Stimulated activated CD8-positive, alpha-beta memory T cell treated with anti-CD3 and anti-CD28 coated beads, Interleukin-4, amount 100 ng/mL, for 48 hours (primary cell): ENCODE results near the gene GRHL3.

ENCODE experiments used
- DNase-seq: peaks from one replicate; pipeline ENCODE4 v3.0.0-alpha.2; 2020

GRHL3 gene

DNA sequence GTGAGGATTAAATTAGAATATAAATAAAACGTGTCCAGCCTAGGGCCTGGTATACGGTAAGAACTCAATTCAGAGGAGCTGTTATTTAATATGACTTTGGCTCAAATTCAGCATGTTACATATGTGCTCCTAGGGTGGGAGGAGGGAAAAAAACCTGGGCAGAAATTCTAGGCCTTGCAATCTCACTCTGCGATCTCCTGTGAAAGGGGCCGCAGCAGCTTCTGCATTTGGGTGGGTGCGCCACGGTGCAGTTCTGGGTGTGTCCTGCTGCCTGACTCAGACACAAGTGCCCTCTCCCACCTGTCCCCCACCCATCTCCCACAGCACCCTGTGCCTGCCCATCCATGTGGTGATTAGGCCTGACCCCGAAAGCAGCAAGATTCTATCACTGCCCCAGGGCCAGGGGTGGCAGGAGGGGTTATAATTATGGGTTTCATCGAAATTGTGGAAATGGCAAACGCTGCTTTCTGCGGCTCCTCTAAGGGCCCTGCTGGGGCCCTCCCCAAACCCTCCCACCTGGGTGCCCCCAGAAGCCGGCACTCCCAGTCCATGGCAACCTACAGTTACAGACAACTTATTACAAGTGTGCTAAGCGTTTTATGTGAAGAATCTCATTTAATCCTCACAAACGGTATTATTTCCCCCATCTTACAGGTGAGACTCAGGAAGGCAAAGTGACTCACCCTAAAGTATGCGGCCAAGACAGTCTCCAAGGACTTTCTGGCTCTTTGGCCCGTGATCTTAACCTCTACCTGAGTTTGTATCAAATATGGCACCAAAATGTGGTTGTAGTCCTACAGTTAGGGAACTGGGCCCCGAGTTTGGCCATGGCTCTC lies 25.5 kb upstream of the GRHL3 start:
- DNase-seq: no peak

DNA sequence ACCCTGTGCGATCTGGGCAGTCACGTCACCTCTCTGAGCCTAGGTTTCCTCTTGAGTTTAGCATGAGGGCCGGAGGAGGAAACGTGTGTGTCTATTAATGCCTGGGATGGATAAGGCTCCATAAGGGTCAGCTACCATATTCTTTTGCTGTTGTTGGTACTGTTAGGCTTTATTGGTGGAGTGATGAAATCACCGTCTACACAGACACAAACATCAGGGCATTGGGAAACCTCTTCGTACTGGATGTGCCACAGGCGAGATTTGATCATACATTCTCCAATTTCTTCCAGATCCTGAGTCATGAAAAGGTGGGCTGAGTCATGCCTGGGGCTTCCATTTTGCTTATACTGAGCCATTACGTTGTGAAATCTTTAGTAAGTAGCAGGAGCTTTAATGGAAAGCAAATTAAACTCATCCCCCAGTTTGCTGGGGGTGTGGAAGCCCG lies 24.9 kb upstream of the GRHL3 start:
- no peak for DNase-seq

DNA sequence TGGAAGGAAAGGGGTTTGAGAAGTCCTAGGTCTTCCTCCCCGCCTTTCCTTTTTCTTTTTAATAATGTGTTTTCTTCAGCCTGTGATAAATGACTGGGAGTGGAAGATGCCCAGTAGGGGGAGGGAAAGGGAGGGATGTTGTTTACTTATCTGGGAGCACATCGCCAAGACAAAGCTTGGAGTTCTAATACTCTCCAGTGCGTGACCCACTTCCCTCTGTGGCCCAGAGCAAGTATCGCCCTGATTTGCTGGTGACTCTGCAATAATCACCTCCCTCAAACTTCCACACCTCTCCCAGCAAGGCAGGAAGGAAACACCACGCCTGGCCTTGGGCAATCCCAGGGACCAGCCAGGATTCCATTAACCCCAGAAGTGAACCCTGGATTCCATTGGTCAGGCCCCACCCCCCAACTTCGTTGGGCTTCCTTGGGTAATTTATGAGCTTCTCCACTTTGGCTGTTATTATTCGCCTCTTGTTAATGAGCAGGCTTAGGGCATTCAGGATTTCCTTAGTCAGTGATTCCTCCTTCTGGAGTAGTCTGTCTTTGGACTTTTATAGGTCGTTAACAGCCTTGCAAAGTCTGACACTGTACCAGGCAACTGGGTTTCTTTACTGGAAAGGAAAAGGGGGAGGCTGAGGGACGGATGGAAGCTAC lies 24.3 kb upstream of the GRHL3 start:
- no peak for DNase-seq

DNA sequence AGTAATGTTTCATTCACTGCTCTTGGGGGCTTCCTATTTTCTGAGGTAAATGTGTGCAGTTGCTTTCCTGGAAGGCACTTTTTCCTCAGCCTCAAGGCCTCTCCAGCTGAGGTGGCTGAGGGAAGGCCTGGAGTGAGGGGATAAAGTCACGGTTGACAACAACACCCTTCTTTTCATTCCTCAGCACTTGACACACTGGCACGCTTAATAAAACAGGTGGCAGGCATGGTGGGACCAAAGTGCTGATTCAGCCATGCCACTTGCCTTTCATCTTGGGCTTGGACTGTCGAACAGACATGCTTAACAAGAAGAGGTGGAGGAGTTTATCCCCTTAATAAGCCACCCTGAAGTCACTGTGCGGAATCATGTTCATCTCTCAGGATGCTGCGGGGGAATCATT lies 23.6 kb upstream of the GRHL3 start:
- DNase-seq: no peak

DNA sequence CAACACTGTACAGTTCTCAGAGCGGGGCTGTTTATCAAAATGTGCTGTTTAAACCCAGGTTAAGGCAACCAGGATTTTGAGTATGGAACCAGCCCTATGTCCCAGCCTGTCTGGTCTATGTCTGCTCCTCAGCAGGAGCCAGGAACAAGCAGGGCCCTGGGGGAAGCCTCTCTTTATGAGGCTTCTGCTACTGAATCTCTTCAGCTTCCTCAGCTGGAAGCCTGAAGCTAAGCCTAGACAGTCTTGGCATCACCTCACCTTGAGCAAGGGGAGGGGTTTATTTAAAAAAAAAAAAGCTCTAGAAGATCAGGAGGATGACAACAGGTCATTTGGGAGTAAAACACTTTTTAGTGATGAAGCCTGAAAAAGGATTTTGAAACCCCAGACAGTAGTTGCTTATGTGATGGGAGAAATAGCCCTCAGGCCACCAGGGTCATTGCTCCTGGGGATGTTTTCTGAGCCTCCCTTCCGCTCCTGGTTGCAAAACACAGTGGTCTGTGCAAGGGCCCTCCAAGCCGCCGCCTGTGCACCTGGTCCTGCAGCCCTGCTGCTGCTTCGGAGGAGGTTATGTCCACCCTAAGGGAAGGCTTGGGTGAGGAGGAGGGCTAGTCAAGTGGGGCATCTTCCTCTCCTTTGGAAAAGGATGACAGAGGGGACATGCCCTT lies 21.8 kb upstream of the GRHL3 start:
- no peak for DNase-seq

DNA sequence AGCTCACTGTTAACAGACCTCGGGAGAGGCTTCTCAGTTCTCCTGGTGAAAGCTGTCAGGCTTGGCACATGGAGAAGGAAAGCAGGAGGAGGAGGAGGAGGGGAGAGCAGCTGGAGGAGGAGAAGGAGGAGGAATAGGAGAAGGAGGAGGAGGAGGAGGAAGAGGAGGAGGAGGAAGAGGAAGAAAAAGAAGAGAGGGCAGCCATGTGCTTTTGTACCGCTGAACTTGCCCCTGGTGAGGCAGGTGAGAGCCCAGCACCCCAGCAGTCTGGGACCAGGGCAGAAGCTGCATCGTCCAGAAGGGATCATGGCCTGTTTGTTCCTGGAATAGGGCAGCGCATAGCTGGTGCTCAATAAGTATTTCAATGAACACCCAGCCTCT lies 21.3 kb upstream of the GRHL3 start:
- DNase-seq: no peak

DNA sequence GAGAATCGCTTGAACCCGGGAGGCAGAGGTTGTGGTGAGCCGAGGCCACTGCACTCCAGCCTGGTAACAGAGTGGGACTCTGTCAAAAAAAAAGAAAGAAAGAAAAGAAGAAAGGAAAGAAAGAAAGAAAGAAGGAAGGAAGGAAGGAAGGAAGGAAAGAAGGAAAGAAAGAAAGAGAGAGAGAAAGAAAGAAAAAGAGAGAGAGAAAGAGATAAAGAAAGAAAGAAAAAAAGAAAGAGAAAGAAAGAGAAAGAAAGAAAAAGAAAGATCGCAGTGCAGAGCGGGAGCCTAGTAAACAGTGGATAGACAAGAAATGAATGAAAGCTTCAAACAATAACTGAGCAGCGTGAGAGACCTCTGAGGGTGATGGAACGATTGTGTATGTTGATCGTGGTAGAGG lies 20.6 kb upstream of the GRHL3 start:
- DNase-seq: no peak

DNA sequence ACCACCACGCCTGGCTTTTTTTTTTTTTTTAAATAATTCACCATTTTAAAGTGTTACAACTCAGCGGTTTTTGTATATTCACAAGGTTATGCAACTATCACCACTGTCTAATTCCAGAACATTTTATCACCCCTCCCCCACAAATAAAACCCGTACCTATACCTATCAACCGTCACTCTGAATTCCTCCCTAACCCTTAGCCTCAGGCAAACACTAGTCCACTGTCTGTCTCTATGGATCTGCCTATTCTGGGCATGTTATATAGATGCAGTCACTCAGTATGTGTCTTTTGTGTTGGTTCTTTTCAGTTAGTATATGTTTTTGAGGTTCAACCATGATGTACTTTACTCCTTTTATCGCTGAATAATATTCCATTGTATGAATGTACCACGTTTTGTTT lies 19.3 kb upstream of the GRHL3 start:
- no peak for DNase-seq

DNA sequence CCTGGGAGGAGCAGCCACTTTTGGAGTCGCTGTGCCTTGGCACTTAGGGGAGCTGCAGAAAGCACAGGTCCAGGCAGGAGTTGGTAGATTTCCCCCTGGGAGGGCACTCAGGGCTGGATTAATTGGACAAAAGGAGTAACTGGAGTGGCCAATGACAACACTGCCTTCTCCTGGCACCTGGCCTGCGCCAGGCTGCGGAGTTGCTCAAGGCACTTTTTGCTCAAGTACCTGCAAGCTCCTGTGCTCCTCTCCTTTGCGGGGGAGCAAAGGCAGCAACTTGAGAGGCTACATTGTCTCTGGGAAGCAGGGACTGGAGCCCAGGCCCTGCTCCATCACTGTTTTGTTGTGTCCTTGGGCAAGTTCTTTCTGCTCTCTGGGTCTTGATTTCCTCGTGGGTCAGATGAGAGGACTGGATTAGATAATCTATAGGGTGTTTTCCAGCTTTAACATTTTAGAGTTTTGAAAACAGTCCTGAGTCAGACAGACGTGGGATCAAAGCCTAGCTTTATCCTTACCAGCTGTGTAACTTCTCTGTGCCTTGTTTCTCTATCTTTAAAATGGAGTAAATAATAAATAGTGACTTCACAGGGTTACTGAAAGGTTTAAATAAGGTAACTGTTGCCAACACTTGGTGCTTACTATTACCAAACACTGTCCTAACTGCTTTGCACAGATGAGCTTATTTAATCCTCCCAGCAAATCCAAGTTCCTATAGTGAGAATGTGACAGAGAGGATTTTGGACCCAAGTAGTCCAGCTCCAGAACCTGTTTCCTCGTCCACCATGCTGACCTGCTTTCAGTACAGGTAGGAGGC lies 18.0 kb upstream of the GRHL3 start:
- no peak for DNase-seq

DNA sequence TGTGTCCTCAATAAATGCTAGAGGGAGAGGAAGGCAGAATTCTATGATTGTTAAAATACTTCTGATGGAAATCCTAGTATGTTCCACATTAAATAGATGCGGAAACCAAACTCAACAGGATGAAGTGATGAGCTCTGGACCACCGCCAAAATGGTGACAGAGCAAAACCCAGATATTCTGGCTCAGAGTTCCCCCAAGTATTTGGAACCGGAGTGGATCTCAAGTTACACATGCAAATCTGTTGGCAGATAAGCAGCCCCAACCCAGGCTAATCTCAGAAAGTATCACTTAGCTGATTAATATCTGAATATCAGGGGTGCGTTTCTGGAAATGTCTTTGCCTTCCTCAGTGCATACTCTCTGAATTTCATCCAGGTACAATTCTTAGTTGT lies 17.4 kb upstream of the GRHL3 start:
- no peak for DNase-seq

DNA sequence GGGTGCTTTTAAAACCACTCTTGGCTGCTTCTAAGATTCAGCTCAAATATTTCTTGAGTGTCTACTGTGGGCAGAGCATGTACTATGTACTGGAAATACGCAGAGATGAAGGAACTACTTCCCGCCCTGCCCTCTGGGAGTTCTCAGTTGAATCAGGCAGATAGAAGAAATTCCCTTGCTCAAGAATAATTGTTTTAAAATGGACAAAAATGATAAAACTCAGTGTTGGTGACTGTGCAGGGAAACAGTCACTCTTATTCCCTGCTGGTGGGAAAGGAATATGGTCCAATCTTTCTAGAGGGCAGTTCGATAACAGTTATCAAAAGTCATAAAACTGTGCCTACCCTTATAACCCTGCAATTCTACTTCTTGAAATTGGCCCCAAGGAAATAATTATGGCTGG lies 16.9 kb upstream of the GRHL3 start:
- DNase-seq: no peak

DNA sequence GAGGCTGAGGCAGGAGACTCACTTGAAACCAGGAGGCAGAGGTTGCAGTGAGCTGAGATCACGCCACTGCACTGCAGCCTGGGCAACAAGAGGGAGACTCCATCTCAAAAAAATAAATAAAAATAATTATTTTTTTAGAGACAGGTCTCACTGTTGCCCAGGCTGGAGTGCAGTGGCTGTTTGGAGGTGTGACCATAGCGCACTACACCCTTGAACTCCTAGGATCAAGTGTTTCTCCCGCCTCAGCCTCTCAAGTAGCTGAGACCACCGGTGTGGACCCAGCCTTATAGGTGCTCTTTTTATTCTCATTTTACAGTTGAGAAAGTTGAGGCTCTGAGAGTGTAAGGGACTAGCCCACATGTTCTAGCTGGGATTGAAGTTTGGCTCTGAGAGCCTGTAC lies 15.6 kb upstream of the GRHL3 start:
- no peak for DNase-seq

DNA sequence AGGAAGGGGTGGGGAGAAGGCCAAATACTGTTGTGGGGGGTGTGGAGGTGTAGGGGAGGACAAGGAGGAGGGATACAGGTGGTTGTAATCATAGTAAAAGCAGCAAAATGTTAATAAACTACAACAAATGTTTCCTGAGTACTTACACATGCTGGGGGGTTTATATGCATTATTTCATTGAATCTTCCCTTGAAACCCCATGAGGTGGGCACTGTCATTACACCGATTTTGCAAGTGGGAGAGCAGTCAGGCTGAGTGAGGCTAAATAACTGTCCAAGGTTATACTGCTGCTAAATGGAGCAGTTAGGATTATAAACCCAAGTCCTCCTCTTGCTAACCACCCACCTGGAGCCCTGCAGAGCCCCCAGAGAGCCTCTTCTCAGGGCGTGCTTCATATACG lies 14.4 kb upstream of the GRHL3 start:
- DNase-seq: no peak

DNA sequence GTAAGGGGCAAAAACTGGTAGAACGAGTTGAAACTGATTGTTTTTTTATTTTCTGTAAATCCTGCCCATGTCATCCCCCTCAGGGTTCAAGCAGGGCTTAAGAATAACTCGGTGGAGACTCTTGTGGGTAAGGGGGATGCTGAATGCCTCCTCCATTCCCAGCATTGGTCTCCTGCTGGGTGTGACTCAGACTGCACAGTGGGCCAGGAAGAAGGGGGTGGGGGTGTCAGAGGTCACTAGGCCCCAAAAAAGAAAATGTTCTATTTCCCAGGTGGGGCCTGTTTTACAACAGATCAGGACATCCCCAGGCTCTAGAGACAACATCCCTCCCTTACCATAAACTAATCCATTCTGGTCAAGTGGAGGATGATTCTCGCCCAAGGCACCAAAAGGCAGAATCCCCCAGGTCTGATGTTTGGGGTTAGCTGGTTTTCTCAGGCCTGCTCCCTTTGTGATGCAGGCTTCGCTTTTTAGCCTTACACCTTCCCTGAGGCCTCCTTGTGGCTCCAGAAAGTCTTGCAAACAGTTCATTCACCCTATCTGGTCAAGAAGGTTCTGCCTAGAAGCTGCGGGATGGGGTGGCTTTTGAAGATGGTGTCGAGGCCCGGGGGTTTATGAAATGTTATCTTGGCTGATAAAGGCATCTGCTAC lies 10.7 kb upstream of the GRHL3 start:
- no peak for DNase-seq

DNA sequence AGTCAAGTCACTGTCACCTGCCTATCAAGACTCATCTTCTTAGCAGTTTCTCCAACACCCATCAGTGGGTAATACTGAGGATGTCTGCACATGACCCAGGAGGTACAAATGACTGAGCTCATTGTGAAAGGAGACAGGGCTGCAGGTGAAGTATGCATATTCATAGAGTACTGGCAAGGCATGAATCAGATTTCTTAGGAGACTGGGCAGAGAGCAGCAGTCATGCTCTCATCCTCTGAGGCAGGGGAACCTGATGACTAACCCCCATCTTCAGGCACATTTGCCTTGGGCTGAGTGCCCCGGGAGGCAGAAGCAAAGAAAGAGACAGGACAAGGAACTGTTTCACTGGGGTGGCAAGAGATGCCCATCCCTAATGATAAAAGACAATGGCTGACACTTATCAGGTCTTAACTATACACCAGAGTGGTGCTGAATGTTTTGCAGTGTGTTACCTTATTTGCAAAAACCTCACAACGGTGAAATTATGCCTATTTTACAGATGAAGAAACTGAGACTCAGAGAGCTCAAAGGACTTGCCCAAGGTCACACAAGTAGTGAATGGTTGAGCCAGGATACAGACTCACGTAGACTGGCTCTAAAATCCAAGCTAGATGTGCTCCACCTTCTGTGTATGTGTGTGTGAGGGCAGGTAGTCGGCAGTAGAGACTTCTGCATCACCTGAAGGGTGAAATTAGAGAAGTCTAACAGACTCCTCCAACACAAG lies 9.2 kb upstream of the GRHL3 start:
- peak; percentile 39 for DNase-seq

DNA sequence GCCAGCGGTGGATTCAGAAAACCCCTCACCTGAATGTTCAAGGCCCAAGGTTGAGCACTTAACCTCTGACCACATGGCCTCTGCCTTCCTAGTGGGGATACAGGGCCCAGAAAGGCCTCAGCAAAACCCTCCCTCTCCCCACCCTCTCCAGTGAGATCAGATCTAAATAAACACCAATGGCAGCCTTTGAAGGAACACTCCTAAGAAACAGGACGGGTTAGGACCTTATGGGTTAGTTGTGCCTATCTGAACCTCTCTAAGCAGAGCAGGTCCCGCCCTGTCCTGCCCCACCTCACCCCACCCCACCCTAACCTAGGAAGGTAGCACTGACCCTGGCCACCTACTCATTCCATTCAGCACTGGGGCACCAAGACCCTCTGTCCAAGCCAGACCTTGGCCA lies 7.9 kb upstream of the GRHL3 start:
- DNase-seq: no peak

DNA sequence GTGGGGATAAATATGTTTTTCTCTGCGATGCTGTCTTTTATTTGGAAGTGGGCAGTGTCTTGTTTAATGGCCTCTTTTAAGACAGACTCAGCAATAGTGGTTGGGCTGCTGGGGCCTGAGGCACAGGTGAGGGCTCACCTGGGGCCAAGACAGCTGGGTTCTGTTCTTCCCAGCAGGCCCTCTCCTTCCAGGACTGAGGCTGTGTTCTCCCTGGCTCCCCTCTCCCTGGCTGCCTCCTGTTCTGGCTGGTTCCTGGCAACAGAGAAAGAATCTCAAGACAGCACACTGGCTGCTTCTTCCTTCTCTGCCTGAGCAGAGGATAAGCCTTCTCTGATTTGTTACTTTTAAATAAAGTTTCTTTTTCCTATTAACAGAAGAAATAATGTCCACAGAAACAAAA lies 7.4 kb upstream of the GRHL3 start:
- DNase-seq: no peak

DNA sequence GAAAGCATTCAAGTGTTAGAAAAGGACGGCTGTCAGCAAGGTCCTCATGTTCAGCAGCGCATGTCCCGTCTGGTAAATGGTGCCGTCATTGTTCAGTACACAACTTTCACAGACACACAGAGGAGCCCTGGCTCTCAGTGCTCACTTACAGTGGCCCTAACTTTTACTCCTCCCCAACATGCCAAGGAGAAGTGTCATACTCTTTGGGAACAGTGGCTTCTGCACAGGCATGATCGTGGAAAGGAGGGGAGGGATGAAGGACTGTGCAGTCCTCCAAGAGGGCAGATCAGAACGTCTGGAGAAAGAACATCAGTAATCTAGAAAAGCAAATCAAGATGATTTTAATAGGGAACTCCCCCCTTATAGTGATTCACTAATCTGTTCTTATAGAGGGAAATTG lies 3.8 kb upstream of the GRHL3 start:
- DNase-seq: no peak

DNA sequence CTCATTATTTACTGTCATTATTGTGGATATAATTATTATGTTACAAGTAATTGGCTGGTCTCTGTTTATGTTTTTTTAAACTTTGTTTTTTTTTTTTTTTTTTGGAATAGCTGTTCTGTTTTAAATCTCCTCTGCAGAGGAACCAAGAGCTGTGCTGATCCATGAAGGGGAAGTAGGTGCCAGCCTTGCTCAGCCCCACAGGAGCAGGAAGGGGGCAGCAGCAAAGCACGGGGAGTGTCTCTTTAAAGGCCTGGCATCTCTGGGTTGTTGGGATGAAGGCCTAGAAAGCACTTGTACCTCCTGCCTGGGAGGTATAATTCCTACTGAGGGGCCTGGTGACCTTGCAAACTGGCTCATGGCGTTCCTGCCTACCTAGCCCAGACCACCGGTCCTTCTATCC lies 2.5 kb upstream of the GRHL3 start:
- DNase-seq: no peak

DNA sequence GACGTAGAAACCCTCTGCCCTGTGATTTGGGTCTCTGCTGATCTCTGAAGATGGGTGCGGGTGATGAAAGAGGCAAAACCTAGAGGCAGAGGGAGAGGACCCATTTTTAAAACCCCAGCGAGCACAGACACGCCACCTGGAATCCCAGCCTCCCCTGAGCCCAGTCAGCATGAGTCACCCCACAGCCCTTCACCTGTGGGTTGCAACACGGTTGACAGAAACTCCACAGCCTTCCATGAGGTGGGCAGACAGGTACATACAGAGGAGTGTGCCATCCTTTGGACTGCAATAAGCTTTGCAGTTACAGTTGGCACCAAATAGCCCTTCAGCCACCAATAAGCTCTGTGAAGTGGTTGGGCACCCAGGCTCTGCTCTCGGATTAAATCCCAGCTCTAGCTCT lies 2.1 kb upstream of the GRHL3 start:
- no peak for DNase-seq

DNA sequence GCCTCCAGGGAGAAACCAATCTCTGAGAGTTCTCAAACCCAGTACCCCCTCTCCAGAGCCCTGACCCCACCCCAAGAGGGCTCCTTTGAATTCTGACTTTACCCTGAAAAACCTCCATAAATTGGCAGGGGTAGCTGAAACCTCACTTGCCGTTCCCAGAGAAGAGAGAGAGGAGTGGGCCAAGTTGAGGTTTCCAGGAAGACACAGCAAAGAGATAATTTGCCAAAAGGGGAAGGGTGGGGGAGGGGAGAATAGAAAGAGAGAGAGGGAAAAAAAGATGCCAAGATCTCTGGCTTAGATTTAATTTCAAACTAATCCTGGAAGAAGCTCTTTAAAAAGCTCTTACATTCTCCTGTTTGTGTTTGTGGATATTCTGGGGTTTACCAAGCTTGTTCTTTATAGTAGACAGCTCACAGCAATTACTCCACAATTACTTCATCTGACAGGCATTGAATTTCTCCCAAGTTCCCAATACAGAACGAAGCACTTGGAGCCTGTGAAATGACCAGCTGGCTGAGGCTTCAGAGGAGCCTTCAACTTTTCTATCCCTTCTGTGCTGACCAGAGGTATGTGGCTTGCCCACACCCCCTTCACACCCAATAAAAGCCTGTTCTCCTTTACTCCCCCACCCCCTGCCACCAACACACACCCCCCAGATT lies 1.1 kb upstream of the GRHL3 start:
- DNase-seq: no peak
